IMR-90 (cell line): Measurements from ENCODE around the gene NAGLU. TPM values are rescaled to one million over a fixed set of nuclear protein-coding genes. Genes with fewer than 3 reads are reported as not detected.

Source experiments
- ATAC-seq: fragments of 200-7000 bp; cut with Tn5 transposase; 2 replicates; pipeline ENCODE4 v1.9.1; 2020; ENCODE audit warnings: low read depth, mild to moderate bottlenecking, moderate library complexity
- BruUV-seq: library from RNA; stranded (reverse); fragments of 400-500 nt; replicated peaks from 2 replicates; lab custom pipeline; 2021; lab: Mats Ljungman, UMichigan
- CTCF ChIA-PET: fragments of 300-600 bp; formaldehyde crosslinking; extraction: SDS; loops from one replicate; lab custom pipeline; 2021; ENCODE audit warnings: antibody characterized with exemption; lab: Yijun Ruan, JAX
- POLR2A ChIA-PET: fragments of 300-600 bp; sonication (Branson Sonifier 250); formaldehyde crosslinking; loops from one replicate; lab custom pipeline; 2022; ENCODE audit warnings: antibody characterized with exemption; ENCODE audit not compliant: unreplicated experiment; lab: Charles Lee
- DNase-seq: peaks from one replicate; pipeline ENCODE4 v3.0.0; 2013
- H2AFZ ChIP-seq: replicated peaks from 2 replicates; pipeline ENCODE3; 2013; ENCODE audit warnings: low read length, mild to moderate bottlenecking; ENCODE audit not compliant: poor library complexity
- H2AK5ac ChIP-seq: 2 replicates; pipeline ENCODE4 v1.6.1; 2013; ENCODE audit warnings: low read depth, low read length, inconsistent platforms
- H2AK9ac ChIP-seq: replicated peaks from 2 replicates; pipeline ENCODE3; 2013; ENCODE audit warnings: mild to moderate bottlenecking, low read depth, low read length, moderate library complexity; ENCODE audit not compliant: poor library complexity
- H2BK120ac ChIP-seq: 2 replicates; pipeline ENCODE4 v1.6.1; 2013; ENCODE audit warnings: low read depth, low read length, inconsistent platforms
- H2BK15ac ChIP-seq: 3 replicates; pipeline ENCODE4 v1.6.1; 2013; ENCODE audit warnings: low read depth, low read length, inconsistent platforms
- H2BK20ac ChIP-seq: 2 replicates; pipeline ENCODE4 v1.6.1; 2013; ENCODE audit warnings: low read depth, mild to moderate bottlenecking, inconsistent platforms, low read length, moderate library complexity
- H2BK5ac ChIP-seq: 2 replicates; pipeline ENCODE4 v1.6.1; 2013; ENCODE audit warnings: mild to moderate bottlenecking, low read depth, low read length, inconsistent platforms; ENCODE audit not compliant: poor library complexity, severe bottlenecking
- H3K14ac ChIP-seq: replicated peaks from 2 replicates; pipeline ENCODE4 v1.6.1; 2013; ENCODE audit warnings: low read depth, low read length, inconsistent platforms
- H3K18ac ChIP-seq: 2 replicates; pipeline ENCODE4 v1.6.1; 2013; ENCODE audit warnings: low read depth, low read length, control low read depth
- H3K23ac ChIP-seq: 2 replicates; pipeline ENCODE4 v1.6.1; 2013; ENCODE audit warnings: low read depth, low read length, inconsistent platforms
- H3K27ac ChIP-seq: 2 replicates; pipeline ENCODE4 v1.5.1; 2013; ENCODE audit warnings: mild to moderate bottlenecking, control low read depth, low read length; ENCODE audit not compliant: insufficient read depth
- H3K27me3 ChIP-seq: 2 replicates; pipeline ENCODE4 v1.6.1; 2013; ENCODE audit warnings: low read length; ENCODE audit not compliant: control insufficient read depth, insufficient read depth
- H3K36me3 ChIP-seq: 2 replicates; pipeline ENCODE4 v1.6.1; 2013; ENCODE audit warnings: low read length, mixed read lengths; ENCODE audit not compliant: control insufficient read depth, insufficient read depth
- H3K4ac ChIP-seq: 2 replicates; pipeline ENCODE4 v1.6.1; 2013; ENCODE audit warnings: low read depth, low read length, inconsistent platforms
- H3K4me1 ChIP-seq: 2 replicates; pipeline ENCODE4 v1.6.1; 2013; ENCODE audit warnings: low read length, mixed read lengths; ENCODE audit not compliant: control insufficient read depth, insufficient read depth
- H3K4me2 ChIP-seq: 2 replicates; pipeline ENCODE4 v1.6.1; 2013; ENCODE audit warnings: low read depth, mild to moderate bottlenecking, control low read depth, low read length, moderate library complexity
- H3K4me3 ChIP-seq: 2 replicates; pipeline ENCODE4 v1.5.1; 2013; ENCODE audit warnings: low read depth, mild to moderate bottlenecking, control low read depth, low read length, moderate library complexity; ENCODE audit not compliant: insufficient read depth
- H3K56ac ChIP-seq: 2 replicates; pipeline ENCODE4 v1.6.1; 2013; ENCODE audit warnings: low read length, inconsistent platforms; ENCODE audit not compliant: insufficient read depth; ENCODE audit errors: extremely low read depth
- H3K79me1 ChIP-seq, 2 experiments: 2 replicates each; pipeline ENCODE4 v1.6.1; 2013; ENCODE audit warnings: low read length in 2 of 2, inconsistent platforms in 1 of 2, low read depth in 1 of 2
- H3K9ac ChIP-seq: 2 replicates; pipeline ENCODE4 v1.6.1; 2013; ENCODE audit warnings: low read depth, low read length, control low read depth
- H3K9me1 ChIP-seq: 2 replicates; pipeline ENCODE4 v1.6.1; 2013; ENCODE audit warnings: low read length, inconsistent platforms; ENCODE audit not compliant: insufficient read depth
- H3K9me3 ChIP-seq: 2 replicates; pipeline ENCODE4 v1.6.1; 2013; ENCODE audit warnings: low read length; ENCODE audit not compliant: control insufficient read depth, insufficient read depth
- H4K20me1 ChIP-seq: 2 replicates; pipeline ENCODE4 v1.6.1; 2013; ENCODE audit warnings: low read length, inconsistent platforms; ENCODE audit not compliant: insufficient read depth
- H4K5ac ChIP-seq: 2 replicates; pipeline ENCODE4 v1.6.1; 2013; ENCODE audit warnings: mild to moderate bottlenecking, low read depth, low read length, control low read depth
- H4K8ac ChIP-seq, 2 experiments: 2 replicates each; pipeline ENCODE4 v1.6.1; 2013; ENCODE audit warnings: low read depth in 2 of 2, low read length in 2 of 2, control low read depth in 1 of 2, inconsistent platforms in 1 of 2
- H4K91ac ChIP-seq: 2 replicates; pipeline ENCODE4 v1.6.1; 2013; ENCODE audit warnings: low read depth, low read length, inconsistent platforms; ENCODE audit not compliant: insufficient read depth
- BHLHE40 ChIP-seq: fragments of 150-350 bp; IDR thresholded peaks from 2 replicates; pipeline ENCODE4 v1.6.1; 2016; ENCODE audit warnings: mild to moderate bottlenecking, low read depth, low read length
- CEBPB ChIP-seq: IDR thresholded peaks from 2 replicates; pipeline ENCODE4 v1.6.1; 2012; ENCODE audit warnings: low read depth, low read length, improper control_type of control experiment
- CHD1 ChIP-seq: IDR thresholded peaks from 2 replicates; pipeline ENCODE4 v1.6.1; 2012; ENCODE audit warnings: low read depth, low read length, improper control_type of control experiment
- FOS ChIP-seq: fragments of 150-350 bp; IDR thresholded peaks from 2 replicates; pipeline ENCODE4 v1.6.1; 2016; ENCODE audit warnings: low read depth, low read length
- MAZ ChIP-seq: IDR thresholded peaks from 2 replicates; pipeline ENCODE4 v1.6.1; 2012; ENCODE audit warnings: low read depth, mild to moderate bottlenecking, low read length, improper control_type of control experiment, moderate library complexity, borderline replicate concordance
- MXI1 ChIP-seq: IDR thresholded peaks from 2 replicates; pipeline ENCODE4 v1.6.1; 2012; ENCODE audit warnings: low read depth, mild to moderate bottlenecking, low read length, moderate library complexity, borderline replicate concordance
- NFE2L2 ChIP-seq: fragments of 150-350 bp; IDR thresholded peaks from 2 replicates; pipeline ENCODE4 v1.6.1; 2016; ENCODE audit warnings: low read depth, mild to moderate bottlenecking, low read length
- POLR2A ChIP-seq: IDR thresholded peaks from 2 replicates; pipeline ENCODE4 v1.6.1; 2012; ENCODE audit warnings: mild to moderate bottlenecking, low read depth, low read length
- RAD21 ChIP-seq: IDR thresholded peaks from 2 replicates; pipeline ENCODE4 v1.6.1; 2012; ENCODE audit warnings: low read length, improper control_type of control experiment
- RCOR1 ChIP-seq: IDR thresholded peaks from 2 replicates; pipeline ENCODE4 v1.6.1; 2012; ENCODE audit warnings: mild to moderate bottlenecking, low read length, improper control_type of control experiment; ENCODE audit not compliant: insufficient replicate concordance
- RFX5 ChIP-seq: IDR thresholded peaks from 2 replicates; pipeline ENCODE4 v1.8.0; 2012; ENCODE audit warnings: low read depth, mild to moderate bottlenecking, low read length, moderate library complexity
- SMC3 ChIP-seq: fragments of 150-350 bp; IDR thresholded peaks from 2 replicates; pipeline ENCODE4 v1.6.1; 2016; ENCODE audit warnings: low read depth, mild to moderate bottlenecking, antibody characterized with exemption, low read length, moderate library complexity
- WGBS, 2 experiments: methylation state at CpG; one replicate each; pipeline versions ENCODE4 v1.1.5 to v1.1.7; 2013; ENCODE audit warnings: missing lambda C conversion rate in 2 of 2; ENCODE audit not compliant: insufficient read length in 1 of 2; ENCODE audit errors: extremely low coverage in 2 of 2; 5-methylcytosine and 5-hydroxymethylcytosine counted together
- dilution Hi-C: fragments of 300-500 bp; cut with HindIII; formaldehyde crosslinking; loops from one replicate; pipeline ENCODE4 v1.14.3; 2018; ENCODE audit warnings: low sequenced_read_pairs; ENCODE audit not compliant: unreplicated experiment
- in situ Hi-C: fragments of 300-500 bp; cut with MboI; formaldehyde crosslinking; loops from 3 replicates; pipeline ENCODE4 v1.14.3; 2019; ENCODE audit warnings: low sequenced_read_pairs, inconsistent platforms, mixed read lengths
- intact Hi-C: fragments of 100-400 bp; cut with micrococcal nuclease; formaldehyde crosslinking; loops from 2 replicates; pipeline ENCODE4 v1.10.0; 2022
- polyA plus RNA-seq, 3 experiments: library from polyadenylated mRNA; depleted of rRNA; stranded (reverse); fragments of >200 nt; gene quantifications; 2 replicates each; pipeline ENCODE4 v1.2.3, GENCODE V29; 2012; ENCODE audit warnings: low replicate concordance in 1 of 3
- total RNA-seq: library from RNA; depleted of rRNA; stranded (reverse); fragments of >200 nt; gene quantifications from 2 replicates; pipeline ENCODE4 v1.2.3, GENCODE V29; 2012
- TF ChIP-seq, protein P1 (sequence below): fragments of 150-350 bp; IDR thresholded peaks from 2 replicates; pipeline ENCODE4 v1.6.1; 2016; ENCODE audit warnings: low read depth, mild to moderate bottlenecking, low read length, moderate library complexity, borderline replicate concordance
- TF ChIP-seq, protein P2 (sequence below): fragments of 150-350 bp; IDR thresholded peaks from 2 replicates; pipeline ENCODE4 v1.6.1; 2017; ENCODE audit warnings: mild to moderate bottlenecking, antibody characterized with exemption, low read length, low read depth

NAGLU gene
- total and polyA plus RNA-seq, 2 of the 4 experiments (the other 2 are of a cell fraction): 6.5 to 29.2 TPM

- Histone ChIP-seq H3K4me3 (no peak overlapping the region), H3K18ac (peak overlapping the region; percentile 99), H3K9me3 (no peaks in the 10 kb centered on the region), H3K27ac (peak overlapping the region; percentile 99), H3K14ac (peak overlapping the region; percentile 99), H3K4me2 (peak overlapping the region; percentile 39), H2BK120ac (peak overlapping the region; percentile 100), H2BK5ac (peak overlapping the region; percentile 99), H4K91ac (peak overlapping the region; percentile 100), H3K23ac (peak overlapping the region; percentile 100), H3K4me1 (peaks cover 59% of the 10 kb centered on the region), H2AFZ (peak overlapping the region; percentile 75), H4K20me1 (no peaks in the 10 kb centered on the region; the same call in 1 of the 2 replicates), H2AK5ac (peak overlapping the region; percentile 100), H3K56ac (peak overlapping the region; percentile 99), H3K27me3 (no peaks in the 10 kb centered on the region), H3K36me3 (peaks cover 2% of the 10 kb centered on the region; the same call in 1 of the 2 replicates), H3K9ac (peak overlapping the region; percentile 83), H3K79me1 (peaks cover 9 to 58% of the 10 kb centered on the region in 2 experiments; a peak in 3 of 4 replicates), H3K4ac (peak overlapping the region; percentile 100), H4K8ac (peak overlapping the region; percentile 99 to 100), H2AK9ac (peak overlapping the region; percentile 100), H2BK15ac (peak overlapping the region; percentile 100), H4K5ac (peak overlapping the region; percentile 98), H3K9me1 (peaks cover 32% of the 10 kb centered on the region), H2BK20ac (peak overlapping the region; percentile 99)
- WGBS, 2 experiments: no CpG with 5 or more reads among the region's 12 CpGs
- intact Hi-C loops (loop anchor here (2.0 to 10.0 kb wide), 3 partner anchors 97 to 385 kb away; partner anchors contain the start of gene CAVIN1), dilution Hi-C loops (no loop called here), in situ Hi-C loops (loop anchor here (5.0 to 10.0 kb wide), 2 partner anchors 198 to 295 kb away; no protein-coding TSS in a partner anchor)
- no TSS peak for BruUV-seq
- ATAC-seq (peak; percentile 66), DNase-seq (peak; percentile 99)
- CTCF ChIA-PET: interaction anchor here (0.6 to 1.9 kb wide), 2 partner anchors 120 to 197 kb away, joined by 3 to 4 read pairs; no protein-coding TSS in a partner anchor
- POLR2A ChIA-PET: interaction anchor here (0.6 to 4.2 kb wide), 6 partner anchors 7 to 554 kb away, joined by 3 to 17 read pairs (median 4); partner anchors contain the start of genes CAVIN1 and NAGLU
- TF ChIP-seq RCOR1 (peak; percentile 38), NFE2L2 (peak; percentile 55; the same call in 1 of the 2 replicates), SMC3 (no peak), RFX5 (no peak), MAZ (peak; percentile 100), FOS (peak; percentile 57), POLR2A (peak; percentile 77), CEBPB (0 out of 2 replicates have a peak, but pooled peaks have one; percentile 1), MXI1 (no peak), BHLHE40 (peak; percentile 94), CHD1 (no peak), RAD21 (no peak)
- TF ChIP-seq, protein P1, sequence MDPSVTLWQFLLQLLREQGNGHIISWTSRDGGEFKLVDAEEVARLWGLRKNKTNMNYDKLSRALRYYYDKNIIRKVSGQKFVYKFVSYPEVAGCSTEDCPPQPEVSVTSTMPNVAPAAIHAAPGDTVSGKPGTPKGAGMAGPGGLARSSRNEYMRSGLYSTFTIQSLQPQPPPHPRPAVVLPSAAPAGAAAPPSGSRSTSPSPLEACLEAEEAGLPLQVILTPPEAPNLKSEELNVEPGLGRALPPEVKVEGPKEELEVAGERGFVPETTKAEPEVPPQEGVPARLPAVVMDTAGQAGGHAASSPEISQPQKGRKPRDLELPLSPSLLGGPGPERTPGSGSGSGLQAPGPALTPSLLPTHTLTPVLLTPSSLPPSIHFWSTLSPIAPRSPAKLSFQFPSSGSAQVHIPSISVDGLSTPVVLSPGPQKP: no peak
- TF ChIP-seq, protein P2, sequence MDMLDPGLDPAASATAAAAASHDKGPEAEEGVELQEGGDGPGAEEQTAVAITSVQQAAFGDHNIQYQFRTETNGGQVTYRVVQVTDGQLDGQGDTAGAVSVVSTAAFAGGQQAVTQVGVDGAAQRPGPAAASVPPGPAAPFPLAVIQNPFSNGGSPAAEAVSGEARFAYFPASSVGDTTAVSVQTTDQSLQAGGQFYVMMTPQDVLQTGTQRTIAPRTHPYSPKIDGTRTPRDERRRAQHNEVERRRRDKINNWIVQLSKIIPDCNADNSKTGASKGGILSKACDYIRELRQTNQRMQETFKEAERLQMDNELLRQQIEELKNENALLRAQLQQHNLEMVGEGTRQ: peak; percentile 87
These were observed 16.2 kb upstream of the NAGLU start for GRCh38 chr17:42519546-42520491.
